Measurements from ENCODE around the gene ZNRF1. TPM values are rescaled to one million over a fixed set of nuclear protein-coding genes. Genes with fewer than 3 reads are reported as not detected.

Gene ZNRF1
- total RNA-seq, 4 donors from 2014 or later: 18.2 to 28.3 (median 23.6) TPM

DNA sequence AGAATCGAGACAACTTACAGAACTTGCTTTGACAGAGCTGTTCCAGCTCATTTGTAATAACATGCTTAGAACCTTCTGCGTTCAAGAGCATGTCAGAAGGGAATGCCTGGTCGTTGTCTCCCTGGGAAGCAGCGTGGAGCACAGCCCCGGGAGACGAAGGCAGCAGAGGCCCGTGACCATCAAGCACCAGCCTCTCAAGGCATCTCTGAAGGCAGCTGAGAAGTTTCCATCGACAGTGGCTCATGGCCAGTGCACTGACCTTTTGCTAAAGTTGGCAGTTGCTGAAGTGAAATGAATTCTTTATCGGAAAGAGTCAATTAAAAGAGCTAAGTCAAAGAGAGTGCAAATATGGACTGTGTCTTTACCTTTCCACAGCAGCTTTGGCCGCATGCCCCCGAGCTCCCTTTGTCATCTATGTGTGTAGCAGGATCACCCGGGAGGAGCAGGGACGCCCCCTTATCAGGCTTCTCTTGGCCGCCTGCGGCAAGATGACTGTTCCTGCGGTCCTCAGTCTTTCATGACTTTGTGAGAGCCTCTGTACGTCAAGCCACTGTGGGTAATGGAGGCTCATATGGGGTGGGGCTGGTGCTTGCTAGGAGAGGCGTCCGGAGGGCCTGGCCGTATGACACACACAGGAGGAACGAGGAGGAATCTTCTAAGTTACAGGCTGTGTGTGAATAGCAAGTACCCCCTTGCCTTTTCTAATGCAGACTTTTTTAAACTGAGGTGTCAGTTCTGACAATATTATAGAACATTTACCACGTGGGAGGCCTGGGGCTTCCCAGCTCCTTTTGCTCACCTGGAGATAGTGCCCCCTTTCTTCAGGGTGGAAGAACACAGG is 63.5 kb downstream of the ZNRF1 start:
- H3K27me3 ChIP-seq: no peaks in the 10 kb centered on the region
- intact Hi-C loops (cut with DNase I): loop anchor here (5.0 kb wide), 1 partner anchor 45 kb away; no protein-coding TSS in a partner anchor
- no peaks in the 10 kb centered on the region for H3K9me3 ChIP-seq
- H3K36me3 ChIP-seq: no peaks in the 10 kb centered on the region
- H3K4me1 ChIP-seq: peaks cover 24 to 69% (median 60%) of the 10 kb centered on the region in 4 donors
- peak overlapping the region in 3 of 4 donors; percentile 3 to 15 (median 3) for H3K4me3 ChIP-seq
- TF ChIP-seq EP300 (IDR thresholded peaks at IDR 0.05) (no peak), POLR2AphosphoS5 (IDR thresholded peaks at IDR 0.05) (peak in 1 of 2 donors; percentile 22), POLR2A (IDR thresholded peaks at IDR 0.05; ENCODE audit: low read depth) (no peak)
- TF ChIP-seq, protein P1, sequence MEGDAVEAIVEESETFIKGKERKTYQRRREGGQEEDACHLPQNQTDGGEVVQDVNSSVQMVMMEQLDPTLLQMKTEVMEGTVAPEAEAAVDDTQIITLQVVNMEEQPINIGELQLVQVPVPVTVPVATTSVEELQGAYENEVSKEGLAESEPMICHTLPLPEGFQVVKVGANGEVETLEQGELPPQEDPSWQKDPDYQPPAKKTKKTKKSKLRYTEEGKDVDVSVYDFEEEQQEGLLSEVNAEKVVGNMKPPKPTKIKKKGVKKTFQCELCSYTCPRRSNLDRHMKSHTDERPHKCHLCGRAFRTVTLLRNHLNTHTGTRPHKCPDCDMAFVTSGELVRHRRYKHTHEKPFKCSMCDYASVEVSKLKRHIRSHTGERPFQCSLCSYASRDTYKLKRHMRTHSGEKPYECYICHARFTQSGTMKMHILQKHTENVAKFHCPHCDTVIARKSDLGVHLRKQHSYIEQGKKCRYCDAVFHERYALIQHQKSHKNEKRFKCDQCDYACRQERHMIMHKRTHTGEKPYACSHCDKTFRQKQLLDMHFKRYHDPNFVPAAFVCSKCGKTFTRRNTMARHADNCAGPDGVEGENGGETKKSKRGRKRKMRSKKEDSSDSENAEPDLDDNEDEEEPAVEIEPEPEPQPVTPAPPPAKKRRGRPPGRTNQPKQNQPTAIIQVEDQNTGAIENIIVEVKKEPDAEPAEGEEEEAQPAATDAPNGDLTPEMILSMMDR (IDR thresholded peaks at IDR 0.05): peak in 1 of 3 experiments; percentile 11
- WGBS: 48% methylated on average over 22 of the region's 22 CpGs
- DNase-seq (ENCODE audit: extremely low spot score): no peak
- H3K27ac ChIP-seq (replicated peaks in 1 of 4): peak overlapping the region; percentile 67 to 83 (median 74)

DNA sequence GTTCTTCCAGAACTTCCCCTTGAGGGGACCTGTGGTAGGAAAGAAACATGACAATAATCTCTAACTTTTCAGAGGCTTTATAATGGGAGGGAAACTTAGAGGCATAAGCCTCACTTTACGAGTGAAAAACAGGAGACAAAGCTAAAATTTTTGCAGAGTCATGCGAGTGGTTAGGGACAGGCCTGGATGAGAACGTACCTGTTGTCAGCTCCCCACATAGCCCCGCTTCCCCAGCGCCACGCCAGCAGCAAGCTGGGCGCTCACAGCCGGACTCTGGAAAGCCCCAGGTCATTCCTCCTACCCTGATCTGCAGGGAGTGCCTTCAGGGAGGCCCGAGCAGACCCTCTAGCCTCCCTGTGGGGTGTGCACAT is 64.1 kb downstream of the ZNRF1 start:
- Histone ChIP-seq H3K4me3 (no peak overlapping the region), H3K36me3 (no peaks in the 10 kb centered on the region), H3K4me1 (peaks cover 24 to 67% (median 60%) of the 10 kb centered on the region in 4 donors), H3K27ac (replicated peaks in 1 of 4) (peak overlapping the region; percentile 67 to 83 (median 74)), H3K27me3 (no peaks in the 10 kb centered on the region), H3K9me3 (no peaks in the 10 kb centered on the region)
- no peak for TF ChIP-seq POLR2A (IDR thresholded peaks at IDR 0.05; ENCODE audit: low read depth)
- TF ChIP-seq POLR2AphosphoS5 (IDR thresholded peaks at IDR 0.05): no peak
- TF ChIP-seq, protein P1 (IDR thresholded peaks at IDR 0.05): no peak
- no peak for TF ChIP-seq EP300 (IDR thresholded peaks at IDR 0.05)
- intact Hi-C loops (cut with DNase I): loop anchor here (5.0 kb wide), 1 partner anchor 44 kb away; no protein-coding TSS in a partner anchor
- DNase-seq (ENCODE audit: extremely low spot score): no peak
- WGBS: 85% methylated on average over 7 of the region's 9 CpGs

DNA sequence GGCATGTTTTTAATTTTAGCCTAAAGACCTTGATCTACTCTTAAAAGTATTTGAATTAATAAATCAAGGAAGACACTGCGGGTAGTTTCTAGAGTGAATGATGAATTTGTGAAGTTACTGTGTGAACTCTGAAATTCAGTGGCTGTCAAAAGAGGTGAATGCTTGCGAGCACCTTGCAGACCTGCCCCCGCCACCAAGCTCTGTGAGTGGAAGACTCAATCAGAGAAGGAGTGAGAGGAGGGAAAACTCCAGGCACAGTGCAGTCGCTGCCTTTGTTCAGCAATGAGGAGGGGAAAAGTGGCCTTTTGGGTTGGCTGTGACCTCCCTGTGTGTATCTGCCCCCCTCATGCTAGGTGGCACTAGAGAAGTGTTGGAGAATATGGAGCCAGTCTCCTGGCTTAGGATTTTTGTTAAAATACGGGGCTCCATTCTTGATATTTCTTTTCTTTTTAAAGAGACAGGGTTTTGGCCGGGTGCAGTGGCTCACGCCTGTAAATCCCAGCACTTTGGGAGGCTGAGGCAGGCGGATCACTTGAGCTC is 64.8 kb downstream of the ZNRF1 start:
- intact Hi-C loops (cut with DNase I): loop anchor here (5.0 kb wide), 1 partner anchor 44 kb away; no protein-coding TSS in a partner anchor
- Histone ChIP-seq H3K27me3 (no peaks in the 10 kb centered on the region), H3K4me3 (no peak overlapping the region), H3K36me3 (no peaks in the 10 kb centered on the region), H3K4me1 (peaks cover 24 to 60% (median 58%) of the 10 kb centered on the region in 4 donors), H3K27ac (replicated peaks in 1 of 4) (peak overlapping the region in 3 of 4 donors; percentile 73 to 83 (median 74)), H3K9me3 (no peaks in the 10 kb centered on the region)
- DNase-seq (ENCODE audit: extremely low spot score): no peak
- TF ChIP-seq POLR2AphosphoS5 (IDR thresholded peaks at IDR 0.05): no peak
- TF ChIP-seq POLR2A (IDR thresholded peaks at IDR 0.05; ENCODE audit: low read depth): no peak
- TF ChIP-seq EP300 (IDR thresholded peaks at IDR 0.05): no peak
- TF ChIP-seq, protein P1 (IDR thresholded peaks at IDR 0.05): no peak
- 86% methylated on average over 8 of the region's 8 CpGs for WGBS

DNA sequence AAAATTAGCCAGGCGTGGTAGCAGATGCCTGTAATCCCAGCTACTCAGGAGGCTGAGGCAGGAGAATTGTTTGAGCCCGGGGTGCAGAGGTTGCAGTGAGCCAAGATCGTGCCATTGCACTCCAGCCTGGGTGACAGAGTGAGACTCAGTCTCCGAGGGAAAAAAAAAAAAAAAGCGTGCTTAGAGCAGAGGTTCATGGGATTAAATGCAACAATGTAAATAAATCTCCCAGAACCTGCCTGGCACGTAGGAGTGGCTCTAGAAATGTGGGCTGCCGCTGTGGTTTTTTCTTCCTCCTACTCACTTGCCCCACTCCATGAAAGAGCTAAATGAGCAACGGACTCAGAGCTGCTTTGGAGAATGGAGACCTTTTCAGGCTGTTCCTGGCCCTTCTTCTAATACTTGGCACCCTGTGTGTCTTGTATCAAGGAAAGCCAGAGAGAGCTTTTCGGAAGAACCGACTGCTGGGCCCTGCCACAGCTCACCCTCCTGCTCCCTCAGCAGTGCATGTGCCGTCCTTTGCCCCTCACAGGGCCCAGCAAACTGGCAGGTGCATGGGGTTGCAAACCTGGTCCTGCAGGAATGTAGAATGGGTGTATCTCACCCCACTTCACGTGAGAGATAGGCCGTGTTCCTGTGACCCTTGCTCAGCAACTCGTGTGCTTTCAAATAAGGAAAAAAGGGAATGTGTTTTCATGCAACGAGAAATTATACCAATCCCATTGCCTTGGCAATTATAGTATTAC is 65.8 kb downstream of the ZNRF1 start:
- Histone ChIP-seq H3K4me1 (peaks cover 21 to 55% (median 51%) of the 10 kb centered on the region in 4 donors), H3K27me3 (no peaks in the 10 kb centered on the region), H3K36me3 (no peaks in the 10 kb centered on the region), H3K4me3 (no peak overlapping the region), H3K27ac (replicated peaks in 1 of 4) (peak overlapping the region; percentile 17 to 83 (median 55)), H3K9me3 (no peaks in the 10 kb centered on the region)
- intact Hi-C loops (cut with DNase I): loop anchor here (5.0 kb wide), 1 partner anchor 43 kb away; no protein-coding TSS in a partner anchor
- no peak for TF ChIP-seq EP300 (IDR thresholded peaks at IDR 0.05)
- TF ChIP-seq POLR2A (IDR thresholded peaks at IDR 0.05; ENCODE audit: low read depth): no peak
- TF ChIP-seq POLR2AphosphoS5 (IDR thresholded peaks at IDR 0.05): no peak
- TF ChIP-seq, protein P1 (IDR thresholded peaks at IDR 0.05): no peak
- WGBS: 65% methylated on average over 15 of the region's 15 CpGs
- DNase-seq (ENCODE audit: extremely low spot score): no peak
